Activated CD4-positive, alpha-beta T cell treated with anti-CD3 and anti-CD28 coated beads for 36 hours (primary cell): ENCODE results near the gene ARHGAP44. TPM values are rescaled to one million over a fixed set of nuclear protein-coding genes. Genes with fewer than 3 reads are reported as not detected.

Source experiments
- ATAC-seq: fragments of 200-7000 bp; cut with Tn5 transposase; one replicate; pipeline ENCODE4 v1.10.0; 2021; ENCODE audit warnings: mild to moderate bottlenecking, moderate library complexity
- CTCF ChIA-PET: fragments of 350-600 bp; sonication (Branson Sonifier 250); formaldehyde crosslinking; loops from one replicate; lab custom pipeline; 2021; ENCODE audit warnings: antibody characterized with exemption; lab: Charles Lee
- POLR2A ChIA-PET: fragments of 350-600 bp; sonication (Branson Sonifier 250); formaldehyde crosslinking; loops from one replicate; lab custom pipeline; 2021; ENCODE audit warnings: antibody characterized with exemption, inconsistent platforms; lab: Charles Lee
- DNase-seq: peaks from one replicate; pipeline ENCODE4 v3.0.0-alpha.2; 2020
- H3K27ac Mint-ChIP-seq: one replicate; pipeline ENCODE4 v1.8.0; 2021; ENCODE audit warnings: mixed read lengths
- H3K27me3 Mint-ChIP-seq: one replicate; pipeline ENCODE4 v1.8.0; 2021; ENCODE audit warnings: mixed read lengths
- H3K36me3 Mint-ChIP-seq: one replicate; pipeline ENCODE4 v1.8.0; 2021; ENCODE audit warnings: low read depth, mixed read lengths
- H3K4me1 Mint-ChIP-seq: one replicate; pipeline ENCODE4 v1.8.0; 2021; ENCODE audit warnings: mixed read lengths
- H3K4me3 Mint-ChIP-seq: one replicate; pipeline ENCODE4 v1.8.0; 2021; ENCODE audit warnings: mild to moderate bottlenecking, moderate library complexity, mixed read lengths
- H3K9me3 Mint-ChIP-seq: one replicate; pipeline ENCODE4 v1.8.0; 2021; ENCODE audit warnings: low read depth, mixed read lengths
- intact Hi-C, 2 experiments: fragments of 100-400 bp; cut with DNase I in 1 of 2; cut with micrococcal nuclease in 1 of 2; formaldehyde crosslinking; loops; one replicate each; pipeline versions ENCODE4 v1.14.2 to v1.15.1; 2022 to 2024; cut with DNase I, micrococcal nuclease
- total RNA-seq, 2 experiments: library from RNA; stranded (reverse); gene quantifications; one replicate each; pipeline ENCODE4 v1.2.3, GENCODE V29; 2021

The ARHGAP44 gene
- total RNA-seq, 2 experiments from 2014 or later, result 0.14 to 0.55 TPM

DNA sequence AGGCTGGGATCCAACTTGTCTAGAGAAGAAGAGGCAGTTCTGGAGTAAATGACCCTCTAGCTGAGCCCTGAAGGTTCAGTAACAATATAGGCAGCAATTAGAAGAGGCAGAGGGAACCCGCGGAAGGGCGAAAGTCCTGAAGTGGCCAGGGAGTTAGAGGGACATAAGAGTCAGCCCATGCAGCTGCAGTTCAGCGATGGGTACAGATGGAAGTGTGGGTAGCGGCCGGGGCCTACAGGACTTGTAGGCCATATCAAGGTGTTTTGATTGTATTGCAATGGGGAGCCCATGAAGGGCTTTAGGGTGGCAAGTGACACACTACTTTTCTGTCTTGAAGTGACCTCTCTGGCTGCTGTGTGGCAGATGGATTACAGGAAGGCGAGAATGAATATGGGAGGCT is 225.5 kb downstream of the ARHGAP44 start:
- H3K27me3 Mint-ChIP-seq, result no peaks in the 10 kb centered on the region
- H3K4me3 Mint-ChIP-seq, result no peak overlapping the region
- peaks cover 54% of the 10 kb centered on the region for H3K36me3 Mint-ChIP-seq
- DNase-seq (no peak), ATAC-seq (no peak)
- POLR2A ChIA-PET, result no interaction called here
- H3K4me1 Mint-ChIP-seq, result peaks cover 33% of the 10 kb centered on the region
- intact Hi-C loops, result loop anchor here (5.0 to 10.0 kb wide), 4 partner anchors 990 to 1288 kb away; partner anchors contain the start of genes HS3ST3B1 (in 1 of the 2), MAP2K4 (in 1 of the 2) and ZNF18 (in 1 of the 2)
- H3K27ac Mint-ChIP-seq, result no peak overlapping the region
- CTCF ChIA-PET, result interaction anchor here (4.1 to 4.8 kb wide), 2 partner anchors 12 to 16 kb away, joined by 20 to 29 read pairs; no protein-coding TSS in a partner anchor
- no peaks in the 10 kb centered on the region for H3K9me3 Mint-ChIP-seq

GRCh38 chr17:13016881-13017654 is 227.8 kb downstream of the ARHGAP44 start:
- H3K9me3 Mint-ChIP-seq, result no peaks in the 10 kb centered on the region
- intact Hi-C loops, result loop anchor here (5.0 to 10.0 kb wide), 4 partner anchors 992 to 1285 kb away; partner anchors contain the start of genes HS3ST3B1 (in 1 of the 2), MAP2K4 (in 1 of the 2) and ZNF18 (in 1 of the 2)
- no peaks in the 10 kb centered on the region for H3K27me3 Mint-ChIP-seq
- DNase-seq, result no peak
- peaks cover 35% of the 10 kb centered on the region for H3K36me3 Mint-ChIP-seq
- peaks cover 31% of the 10 kb centered on the region for H3K4me1 Mint-ChIP-seq
- peak overlapping the region; percentile 95 for H3K4me3 Mint-ChIP-seq
- ChIA-PET POLR2A (interaction anchor here (0.6 to 1.2 kb wide), 2 partner anchors 8 to 37 kb away, joined by 3 read pairs; no protein-coding TSS in a partner anchor), CTCF (interaction anchor here (0.8 to 4.1 kb wide), 6 partner anchors 10 to 1320 kb away, joined by 3 to 87 read pairs (median 5); no protein-coding TSS in a partner anchor)
- H3K27ac Mint-ChIP-seq, result peak overlapping the region; percentile 98
- peak; percentile 5 for ATAC-seq

DNA sequence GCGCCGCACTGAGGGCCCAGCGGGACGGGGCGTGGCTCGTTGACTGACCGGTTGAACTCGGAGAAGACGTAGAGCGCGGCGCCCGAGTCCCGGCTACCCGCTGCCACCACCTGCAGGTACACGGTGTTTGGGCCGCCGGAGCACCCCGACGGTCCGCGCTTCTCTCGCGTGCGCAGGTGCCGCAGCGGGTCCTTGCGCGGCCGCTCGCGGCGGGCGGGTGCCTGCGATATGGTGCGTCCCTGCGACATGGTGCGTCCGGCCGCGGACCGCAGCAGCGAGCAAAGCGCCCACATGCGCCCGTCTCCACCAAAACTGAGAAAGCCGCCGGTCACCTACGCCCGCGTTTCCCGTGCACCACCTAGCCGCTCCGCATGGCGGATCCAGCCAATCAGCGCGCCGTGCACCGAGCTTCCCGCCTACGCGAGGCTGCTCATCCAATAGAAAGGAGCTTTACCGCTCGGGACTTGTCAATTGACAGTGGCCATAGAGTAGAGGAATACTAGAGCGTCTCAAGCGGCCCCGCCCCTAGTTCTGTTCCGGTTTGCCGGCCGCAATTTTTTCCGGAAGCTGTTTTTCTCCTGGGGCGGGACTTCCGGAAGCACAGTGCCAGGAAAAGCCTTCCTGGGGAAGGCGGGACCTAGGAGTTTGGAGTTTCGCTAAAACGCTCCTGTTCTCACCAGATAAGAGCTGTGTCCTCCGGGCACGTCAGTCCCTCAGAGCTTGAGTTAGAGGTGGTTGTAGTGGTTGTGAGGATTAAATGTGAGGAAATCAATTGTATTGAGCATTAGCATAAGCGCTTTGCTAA is 228.6 kb downstream of the ARHGAP44 start, which contains the start of gene ELAC2:
TSS of gene ELAC2 (minus strand) at position 373 of the 805 bp plus-strand sequence. CDS start at position 293, 80 bp downstream.
- CTCF ChIA-PET, result interaction anchor here (0.6 to 4.0 kb wide), 10 partner anchors 8 to 1319 kb away, joined by 3 to 87 read pairs (median 4); no protein-coding TSS in a partner anchor

DNA sequence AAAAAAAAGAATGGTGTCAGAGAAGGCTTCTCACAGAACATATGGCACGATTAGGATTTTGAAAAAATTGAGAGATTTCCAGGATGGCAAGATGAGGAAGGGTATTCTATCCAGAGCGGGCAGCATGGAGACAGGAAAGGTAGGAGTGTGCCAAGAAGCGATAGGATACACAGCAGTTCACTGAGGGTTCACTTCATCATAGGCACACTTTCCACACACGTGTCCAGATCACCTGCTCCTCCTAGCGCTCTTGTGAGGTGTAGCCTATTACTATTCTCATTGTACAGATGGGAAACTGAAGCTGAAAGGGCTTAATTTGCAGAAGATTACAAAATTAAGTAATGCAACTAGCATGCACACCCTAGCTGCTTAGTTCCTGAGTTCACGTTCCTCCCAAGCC is 234.7 kb downstream of the ARHGAP44 start:
- Mint-ChIP-seq H3K27ac (no peak overlapping the region), H3K4me1 (peaks cover 5% of the 10 kb centered on the region), H3K27me3 (peaks cover 14% of the 10 kb centered on the region), H3K4me3 (no peak overlapping the region), H3K9me3 (no peaks in the 10 kb centered on the region), H3K36me3 (no peaks in the 10 kb centered on the region)
- DNase-seq, result no peak
- intact Hi-C loops, result no loop called here
- ATAC-seq, result peak; percentile 48
- CTCF ChIA-PET, result interaction anchor here (0.7 to 2.3 kb wide), 5 partner anchors 8 to 91 kb away, joined by 3 to 11 read pairs (median 3); no protein-coding TSS in a partner anchor
- POLR2A ChIA-PET, result no interaction called here

More for the DNA sequence above, 228.6 kb downstream of the ARHGAP44 start, which contains the start of gene ELAC2:
- H3K9me3 Mint-ChIP-seq, result no peaks in the 10 kb centered on the region
- peaks cover 34% of the 10 kb centered on the region for H3K36me3 Mint-ChIP-seq
- ATAC-seq, result peak; percentile 96
- H3K4me3 Mint-ChIP-seq, result peak within 1 kb of the TSS; percentile 95
- H3K27ac Mint-ChIP-seq, result peak within 1 kb of the TSS; percentile 98
- no peaks in the 10 kb centered on the region for H3K27me3 Mint-ChIP-seq
- POLR2A ChIA-PET, result interaction anchor here (0.6 to 1.2 kb wide), 4 partner anchors 9 to 1021 kb away, joined by 3 read pairs; partner anchors contain the start of gene ZNF18
- intact Hi-C loops, result loop anchor here (1.0 to 10.0 kb wide), 7 partner anchors 229 to 1284 kb away; partner anchors contain the start of genes HS3ST3B1 (in 2 of the 2), ZNF18 (in 2 of the 2), ARHGAP44 (in 1 of the 2) and MAP2K4 (in 1 of the 2)
- DNase-seq, result peak; percentile 98
- peaks cover 31% of the 10 kb centered on the region for H3K4me1 Mint-ChIP-seq

DNA sequence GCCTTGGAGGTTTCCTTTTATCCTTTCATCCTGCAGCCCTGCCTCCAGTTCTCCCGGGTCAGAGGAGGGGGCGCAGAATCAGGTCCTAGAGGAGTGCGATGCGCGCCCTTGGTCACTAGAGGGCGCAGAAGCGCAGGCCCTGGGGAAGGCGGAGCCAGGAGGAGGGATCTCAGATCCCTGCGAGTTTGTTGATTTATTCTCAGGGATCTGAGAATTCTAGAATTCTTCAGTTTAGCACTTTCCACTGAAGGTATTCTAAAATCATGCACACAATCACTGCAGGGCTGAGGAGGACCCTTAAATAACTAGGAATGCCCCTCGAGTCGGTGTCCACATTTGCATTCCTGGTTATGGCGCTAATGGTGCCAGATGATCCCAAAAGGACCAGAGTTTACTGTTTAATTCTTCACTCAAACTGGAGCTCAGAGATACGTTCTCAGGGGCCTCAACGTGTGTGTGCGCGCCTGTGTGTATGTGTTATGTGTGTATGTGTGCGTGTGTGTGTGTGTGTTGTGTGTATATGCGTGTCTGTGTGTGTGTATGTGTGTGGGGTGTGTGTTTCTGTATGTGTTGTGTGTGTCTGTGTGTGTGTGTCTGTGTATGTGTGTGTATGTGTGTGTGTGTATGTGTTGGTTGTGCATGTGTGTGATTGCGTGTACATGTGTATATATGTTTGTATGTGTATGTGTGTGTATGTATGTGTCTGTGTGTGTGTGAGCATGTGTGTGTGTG is 235.4 kb downstream of the ARHGAP44 start:
- intact Hi-C loops, result no loop called here
- Mint-ChIP-seq H3K4me3 (no peak overlapping the region), H3K36me3 (no peaks in the 10 kb centered on the region), H3K9me3 (no peaks in the 10 kb centered on the region), H3K27me3 (peaks cover 14% of the 10 kb centered on the region), H3K4me1 (peaks cover 5% of the 10 kb centered on the region), H3K27ac (no peak overlapping the region)
- CTCF ChIA-PET, result interaction anchor here (0.7 to 1.6 kb wide), 4 partner anchors 13 to 1691 kb away, joined by 3 to 4 read pairs (median 3); no protein-coding TSS in a partner anchor
- ATAC-seq (peak; percentile 97), DNase-seq (peak; percentile 77)
- POLR2A ChIA-PET, result no interaction called here

GRCh38 chr17:13025258-13025627 is 235.9 kb downstream of the ARHGAP44 start:
- no peaks in the 10 kb centered on the region for H3K36me3 Mint-ChIP-seq
- ChIA-PET POLR2A (no interaction called here), CTCF (interaction anchor here (0.7 to 1.6 kb wide), 2 partner anchors 16 to 1691 kb away, joined by 3 to 4 read pairs; no protein-coding TSS in a partner anchor)
- H3K27me3 Mint-ChIP-seq, result peaks cover 14% of the 10 kb centered on the region
- DNase-seq (no peak), ATAC-seq (no peak)
- peaks cover 5% of the 10 kb centered on the region for H3K4me1 Mint-ChIP-seq
- H3K27ac Mint-ChIP-seq, result no peak overlapping the region
- intact Hi-C loops, result no loop called here
- no peaks in the 10 kb centered on the region for H3K9me3 Mint-ChIP-seq
- H3K4me3 Mint-ChIP-seq, result no peak overlapping the region

- intact Hi-C loops, result no loop called here
- H3K4me1 Mint-ChIP-seq, result peaks cover 8% of the 10 kb centered on the region
- H3K36me3 Mint-ChIP-seq, result no peaks in the 10 kb centered on the region
- DNase-seq (no peak), ATAC-seq (no peak)
- no peak overlapping the region for H3K27ac Mint-ChIP-seq
- POLR2A ChIA-PET, result no interaction called here
- H3K27me3 Mint-ChIP-seq, result peaks cover 14% of the 10 kb centered on the region
- no peaks in the 10 kb centered on the region for H3K9me3 Mint-ChIP-seq
- CTCF ChIA-PET, result interaction anchor here (0.7 kb wide), 1 partner anchor 1690 kb away, joined by 3 read pairs; no protein-coding TSS in a partner anchor
- no peak overlapping the region for H3K4me3 Mint-ChIP-seq
These were observed 236.4 kb downstream of the ARHGAP44 start for GRCh38 chr17:13025687-13026086.

DNA sequence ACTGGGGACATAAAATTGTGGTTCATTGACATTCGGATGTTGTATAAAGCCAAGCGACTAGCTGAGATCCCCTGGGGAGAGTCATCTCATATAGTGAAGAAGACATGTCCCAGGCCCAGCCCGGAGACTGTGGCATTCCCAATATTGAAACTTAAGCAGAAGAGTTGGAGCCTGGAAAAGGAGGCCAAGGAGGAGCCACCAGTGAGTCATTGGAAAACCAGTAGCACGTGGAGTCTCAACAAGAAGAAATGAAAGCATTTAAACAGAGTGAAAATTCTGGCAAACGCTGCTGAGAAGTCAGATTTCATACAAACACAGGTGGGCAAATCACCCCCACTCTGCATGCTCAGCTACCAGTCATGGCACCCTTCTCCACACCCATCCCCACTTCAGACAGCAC is 237.9 kb downstream of the ARHGAP44 start:
- POLR2A ChIA-PET, result no interaction called here
- CTCF ChIA-PET, result interaction anchor here (6.4 kb wide), 1 partner anchor 8 kb away, joined by 87 read pairs; the partner anchor contains the start of gene ELAC2
- intact Hi-C loops, result no loop called here
- Mint-ChIP-seq H3K4me1 (peaks cover 11% of the 10 kb centered on the region), H3K27ac (no peak overlapping the region), H3K4me3 (no peak overlapping the region), H3K27me3 (peaks cover 14% of the 10 kb centered on the region), H3K9me3 (no peaks in the 10 kb centered on the region), H3K36me3 (no peaks in the 10 kb centered on the region)
- no peak for DNase-seq
- ATAC-seq, result no peak

DNA sequence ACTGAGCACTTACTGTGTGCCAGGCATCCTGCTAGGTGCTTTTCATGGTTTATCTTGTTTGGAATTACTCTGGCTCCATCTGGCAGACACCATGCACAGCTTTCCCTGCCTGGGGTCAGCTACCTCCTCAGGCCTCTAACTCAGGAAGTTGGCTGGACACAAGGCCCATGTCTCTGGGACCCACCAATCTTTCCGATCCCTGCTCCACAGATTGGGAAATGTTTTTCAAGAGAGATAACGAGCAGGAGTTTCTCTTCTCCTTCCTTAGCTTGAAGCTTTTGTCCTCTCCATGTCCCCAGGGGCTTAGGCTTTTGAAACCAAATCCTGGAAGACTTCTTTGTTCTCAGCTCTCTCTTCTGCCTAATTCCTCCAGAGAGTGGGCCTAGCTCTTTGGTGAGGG is 240.0 kb downstream of the ARHGAP44 start:
- Mint-ChIP-seq H3K36me3 (no peaks in the 10 kb centered on the region), H3K27ac (no peak overlapping the region), H3K4me3 (no peak overlapping the region), H3K27me3 (peaks cover 14% of the 10 kb centered on the region), H3K4me1 (peaks cover 10% of the 10 kb centered on the region), H3K9me3 (peaks cover under 1% of the 10 kb centered on the region)
- ATAC-seq, result no peak
- CTCF ChIA-PET, result interaction anchor here (0.8 to 6.4 kb wide), 14 partner anchors 9 to 873 kb away, joined by 3 to 87 read pairs (median 4); partner anchors contain the start of gene ELAC2
- POLR2A ChIA-PET, result no interaction called here
- no peak for DNase-seq
- intact Hi-C loops, result no loop called here

DNA sequence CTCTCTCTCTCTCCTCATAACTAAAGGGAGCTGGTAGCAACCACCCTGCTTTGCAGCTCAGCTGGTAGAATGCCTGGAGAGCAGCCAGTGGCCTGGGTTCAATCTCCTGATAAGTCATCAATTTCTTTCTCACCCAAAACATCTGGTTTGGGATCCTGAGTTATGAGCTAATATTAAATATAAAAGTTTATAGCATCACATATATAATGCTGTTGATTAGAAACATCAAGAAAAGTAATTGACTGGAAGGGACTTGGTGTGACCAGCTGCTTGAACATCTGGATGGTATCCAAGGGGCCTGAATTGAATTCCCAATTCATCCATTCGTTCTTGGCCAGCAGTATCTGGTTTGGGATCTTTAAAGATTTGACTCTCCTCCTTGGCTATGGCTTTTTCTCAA is 240.8 kb downstream of the ARHGAP44 start:
- H3K4me1 Mint-ChIP-seq, result peaks cover 7% of the 10 kb centered on the region
- H3K27me3 Mint-ChIP-seq, result peaks cover 10% of the 10 kb centered on the region
- intact Hi-C loops, result loop anchor here in 1 of 2 experiments (10.0 kb wide), 1 partner anchor 1895 kb away; no protein-coding TSS in a partner anchor
- DNase-seq (no peak), ATAC-seq (no peak)
- ChIA-PET POLR2A (no interaction called here), CTCF (interaction anchor here (0.7 to 6.4 kb wide), 15 partner anchors 8 to 1896 kb away, joined by 3 to 87 read pairs (median 4); partner anchors contain the start of gene ELAC2)
- peaks cover 2% of the 10 kb centered on the region for H3K9me3 Mint-ChIP-seq
- no peaks in the 10 kb centered on the region for H3K36me3 Mint-ChIP-seq
- no peak overlapping the region for H3K27ac Mint-ChIP-seq
- H3K4me3 Mint-ChIP-seq, result no peak overlapping the region
